HG03520 (cell line): Measurements from ENCODE around the gene ST8SIA1.

ENCODE experiments used
- ATAC-seq: cut with Tn5 transposase; IDR thresholded peaks from one replicate; pipeline ENCODE4 v1.9.1; 2021; ENCODE audit warnings: mild to moderate bottlenecking, moderate library complexity; ENCODE audit not compliant: unreplicated experiment

ST8SIA1 gene

GRCh38 chr12:22284871-22285270 is 49.6 kb downstream of the ST8SIA1 start:
- ATAC-seq, result no peak

GRCh38 chr12:22283508-22283907 is 51.0 kb downstream of the ST8SIA1 start:
- ATAC-seq, result no peak

GRCh38 chr12:22283006-22283506 is 51.5 kb downstream of the ST8SIA1 start:
- ATAC-seq, result no peak

- no peak for ATAC-seq
Observed at GRCh38 chr12:22282283-22282682, 52.2 kb downstream of the ST8SIA1 start.

- ATAC-seq, result no peak
Observed at GRCh38 chr12:22276867-22277266, 57.6 kb downstream of the ST8SIA1 start.

- ATAC-seq, result no peak
Observed at GRCh38 chr12:22276313-22276712, 58.2 kb downstream of the ST8SIA1 start.

- no peak for ATAC-seq
Observed at GRCh38 chr12:22275843-22276242, 58.7 kb downstream of the ST8SIA1 start.

GRCh38 chr12:22272335-22273151 is 62.0 kb downstream of the ST8SIA1 start:
- no peak for ATAC-seq

- ATAC-seq, result no peak
Observed at GRCh38 chr12:22271023-22271422, 63.5 kb downstream of the ST8SIA1 start.

- no peak for ATAC-seq
Observed at GRCh38 chr12:22268973-22269372, 65.5 kb downstream of the ST8SIA1 start.

GRCh38 chr12:22268406-22268805 is 66.1 kb downstream of the ST8SIA1 start:
- no peak for ATAC-seq

GRCh38 chr12:22266101-22266500 is 68.4 kb downstream of the ST8SIA1 start:
- no peak for ATAC-seq

- ATAC-seq, result no peak
Observed at GRCh38 chr12:22264380-22264779, 70.1 kb downstream of the ST8SIA1 start.

- ATAC-seq, result no peak
Observed at GRCh38 chr12:22262309-22262708, 72.2 kb downstream of the ST8SIA1 start.

GRCh38 chr12:22257100-22257499 is 77.4 kb downstream of the ST8SIA1 start:
- no peak for ATAC-seq

GRCh38 chr12:22256605-22257004 is 77.9 kb downstream of the ST8SIA1 start:
- ATAC-seq, result no peak

GRCh38 chr12:22256041-22256441 is 78.5 kb downstream of the ST8SIA1 start:
- ATAC-seq, result no peak

- no peak for ATAC-seq
Observed at GRCh38 chr12:22255097-22255496, 79.4 kb downstream of the ST8SIA1 start.

GRCh38 chr12:22254478-22254877 is 80.0 kb downstream of the ST8SIA1 start:
- no peak for ATAC-seq

GRCh38 chr12:22252057-22252456 is 82.5 kb downstream of the ST8SIA1 start:
- ATAC-seq, result no peak

- no peak for ATAC-seq
Observed at GRCh38 chr12:22250762-22251161, 83.7 kb downstream of the ST8SIA1 start.

GRCh38 chr12:22248571-22249115 is 85.9 kb downstream of the ST8SIA1 start:
- ATAC-seq, result no peak
